Dendritic cell treated with granulocyte-macrophage colony-stimulating factor and Interleukin-4, amounts not matched to agents 40 ng/mL and 50 ng/mL, for 4 days (primary cell): ENCODE results near the gene TSHZ3.

Experiments
- H3K27ac Mint-ChIP-seq: one replicate; pipeline ENCODE4 v1.8.0; 2022; ENCODE audit warnings: mild to moderate bottlenecking, mixed read lengths
- H3K27me3 Mint-ChIP-seq: one replicate; pipeline ENCODE4 v1.8.0; 2022; ENCODE audit warnings: mild to moderate bottlenecking, mixed read lengths
- H3K36me3 Mint-ChIP-seq: one replicate; pipeline ENCODE4 v1.8.0; 2022; ENCODE audit warnings: low read depth, mixed read lengths
- H3K4me1 Mint-ChIP-seq: one replicate; pipeline ENCODE4 v1.8.0; 2022; ENCODE audit warnings: low read depth, mixed read lengths
- H3K4me3 Mint-ChIP-seq: one replicate; pipeline ENCODE4 v1.8.0; 2022; ENCODE audit warnings: mild to moderate bottlenecking, moderate library complexity, mixed read lengths
- H3K9me3 Mint-ChIP-seq: one replicate; pipeline ENCODE4 v1.8.0; 2022; ENCODE audit warnings: mixed read lengths
- intact Hi-C: fragments of 100-400 bp; cut with micrococcal nuclease; formaldehyde crosslinking; loops from one replicate; pipeline ENCODE4 v1.15.0; 2022

The TSHZ3 gene

GRCh38 chr19:31272583-31273106 lies 76.6 kb downstream of the TSHZ3 start:
- peaks cover 22% of the 10 kb centered on the region for H3K36me3 Mint-ChIP-seq
- H3K4me3 Mint-ChIP-seq = no peak overlapping the region
- H3K4me1 Mint-ChIP-seq = peaks cover 9% of the 10 kb centered on the region
- H3K27ac Mint-ChIP-seq = no peak overlapping the region
- intact Hi-C loops = no loop called here
- H3K9me3 Mint-ChIP-seq = no peaks in the 10 kb centered on the region
- H3K27me3 Mint-ChIP-seq = no peaks in the 10 kb centered on the region

- no peaks in the 10 kb centered on the region for H3K9me3 Mint-ChIP-seq
- H3K4me3 Mint-ChIP-seq = no peak overlapping the region
- intact Hi-C loops = no loop called here
- H3K4me1 Mint-ChIP-seq = peaks cover 9% of the 10 kb centered on the region
- no peak overlapping the region for H3K27ac Mint-ChIP-seq
- H3K27me3 Mint-ChIP-seq = no peaks in the 10 kb centered on the region
- peaks cover 9% of the 10 kb centered on the region for H3K36me3 Mint-ChIP-seq
These were observed 77.8 kb downstream of the TSHZ3 start for GRCh38 chr19:31271306-31271911.

DNA sequence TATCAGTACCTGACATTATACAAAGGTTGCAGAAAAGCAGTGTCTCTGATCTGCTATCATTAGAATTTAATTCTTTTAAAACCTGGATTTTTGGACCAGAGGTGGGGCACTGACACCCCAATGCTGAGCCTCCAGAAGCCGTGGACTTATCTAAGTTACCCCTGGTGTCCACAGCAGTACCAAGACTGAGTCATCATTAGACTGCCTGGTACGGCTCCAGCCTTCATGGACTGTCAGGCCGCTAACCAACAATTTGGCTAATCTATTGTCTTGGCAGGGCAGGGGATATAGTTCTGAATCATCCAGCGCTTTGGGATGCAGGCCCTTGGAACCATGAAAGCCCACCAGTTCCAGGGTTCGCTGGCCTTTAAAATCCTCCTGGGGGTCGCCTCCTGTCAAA lies 78.3 kb downstream of the TSHZ3 start:
- intact Hi-C loops = no loop called here
- Mint-ChIP-seq H3K27me3 (no peaks in the 10 kb centered on the region), H3K4me3 (no peak overlapping the region), H3K9me3 (no peaks in the 10 kb centered on the region), H3K4me1 (peaks cover 9% of the 10 kb centered on the region), H3K36me3 (peaks cover 9% of the 10 kb centered on the region), H3K27ac (no peak overlapping the region)

GRCh38 chr19:31269425-31270127 lies 79.7 kb downstream of the TSHZ3 start:
- Mint-ChIP-seq H3K4me1 (peaks cover 2% of the 10 kb centered on the region), H3K27me3 (no peaks in the 10 kb centered on the region)
- intact Hi-C loops = no loop called here

GRCh38 chr19:31268751-31269383 lies 80.4 kb downstream of the TSHZ3 start:
- H3K4me1 Mint-ChIP-seq = no peaks in the 10 kb centered on the region

More at GRCh38 chr19:31269425-31270127, 79.7 kb downstream of the TSHZ3 start:
- no peak overlapping the region for H3K4me3 Mint-ChIP-seq
- peaks cover 9% of the 10 kb centered on the region for H3K36me3 Mint-ChIP-seq
- no peaks in the 10 kb centered on the region for H3K9me3 Mint-ChIP-seq
- no peak overlapping the region for H3K27ac Mint-ChIP-seq

DNA sequence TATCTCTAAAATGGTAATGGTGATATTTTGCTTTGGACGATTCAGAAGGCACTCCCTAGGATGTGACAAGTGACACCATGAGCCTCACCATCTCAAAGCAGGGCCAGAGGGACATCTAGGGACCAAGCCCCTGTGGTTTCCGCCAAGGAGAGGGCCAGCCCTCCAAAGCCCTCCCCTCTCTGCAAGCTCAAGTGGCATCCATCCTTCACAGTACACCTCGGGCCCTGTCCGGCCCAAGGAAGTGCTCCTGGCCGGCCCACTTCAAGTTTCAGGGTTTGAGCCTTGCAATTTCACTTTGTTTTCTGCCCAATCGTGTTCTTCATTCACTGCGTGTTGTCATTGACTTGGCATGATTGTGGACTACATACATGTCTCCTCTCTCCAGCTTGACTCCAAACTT lies 82.5 kb downstream of the TSHZ3 start:
- Mint-ChIP-seq H3K4me1 (peaks cover 3% of the 10 kb centered on the region), H3K27ac (no peak overlapping the region), H3K4me3 (no peak overlapping the region), H3K9me3 (no peaks in the 10 kb centered on the region), H3K36me3 (no peaks in the 10 kb centered on the region), H3K27me3 (peaks cover 10% of the 10 kb centered on the region)
- intact Hi-C loops = no loop called here

More at GRCh38 chr19:31268751-31269383, 80.4 kb downstream of the TSHZ3 start:
- H3K4me3 Mint-ChIP-seq = no peak overlapping the region
- intact Hi-C loops = no loop called here
- no peak overlapping the region for H3K27ac Mint-ChIP-seq
- no peaks in the 10 kb centered on the region for H3K9me3 Mint-ChIP-seq
- peaks cover 9% of the 10 kb centered on the region for H3K36me3 Mint-ChIP-seq
- no peaks in the 10 kb centered on the region for H3K27me3 Mint-ChIP-seq

- H3K27me3 Mint-ChIP-seq = peaks cover 10% of the 10 kb centered on the region
- H3K4me3 Mint-ChIP-seq = no peak overlapping the region
- no peaks in the 10 kb centered on the region for H3K9me3 Mint-ChIP-seq
- no peak overlapping the region for H3K27ac Mint-ChIP-seq
- intact Hi-C loops = no loop called here
- peaks cover 8% of the 10 kb centered on the region for H3K4me1 Mint-ChIP-seq
- no peaks in the 10 kb centered on the region for H3K36me3 Mint-ChIP-seq
These were observed 83.0 kb downstream of the TSHZ3 start for GRCh38 chr19:31266196-31266595.

GRCh38 chr19:31264041-31264778 lies 85.0 kb downstream of the TSHZ3 start:
- Mint-ChIP-seq H3K36me3 (no peaks in the 10 kb centered on the region), H3K9me3 (no peaks in the 10 kb centered on the region), H3K27me3 (peaks cover 15% of the 10 kb centered on the region), H3K4me3 (no peak overlapping the region), H3K4me1 (peaks cover 11% of the 10 kb centered on the region), H3K27ac (no peak overlapping the region)
- intact Hi-C loops = loop anchor here (5.0 kb wide), 1 partner anchor 93 kb away; no protein-coding TSS in a partner anchor

GRCh38 chr19:31263328-31263727 lies 85.9 kb downstream of the TSHZ3 start:
- Mint-ChIP-seq H3K9me3 (no peaks in the 10 kb centered on the region), H3K36me3 (no peaks in the 10 kb centered on the region), H3K27me3 (peaks cover 15% of the 10 kb centered on the region), H3K4me3 (no peak overlapping the region), H3K4me1 (peaks cover 11% of the 10 kb centered on the region), H3K27ac (no peak overlapping the region)
- intact Hi-C loops = loop anchor here (5.0 kb wide), 1 partner anchor 94 kb away; no protein-coding TSS in a partner anchor

DNA sequence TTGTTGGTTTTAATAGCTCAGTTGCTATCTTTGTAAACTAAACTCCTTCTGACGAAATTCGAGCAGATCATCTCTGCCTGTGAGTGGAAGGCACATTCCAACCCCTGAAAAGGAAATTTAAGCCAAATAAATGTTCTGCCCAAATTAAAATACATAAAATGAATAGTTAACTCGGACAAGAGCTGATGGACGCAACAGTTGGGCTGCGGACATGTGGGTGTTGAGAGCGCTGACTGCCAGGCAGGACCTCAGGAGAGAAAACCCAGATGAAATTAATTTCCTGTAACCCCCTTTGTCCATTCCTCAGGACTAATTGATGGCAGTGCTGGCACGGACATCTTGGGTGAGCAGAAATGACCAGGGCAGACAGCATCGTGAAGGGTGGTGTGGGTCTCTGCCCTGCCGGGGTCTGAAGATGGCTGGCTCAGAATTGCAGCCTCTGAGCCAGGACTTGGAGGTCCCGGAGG lies 86.5 kb downstream of the TSHZ3 start:
- no peak overlapping the region for H3K4me3 Mint-ChIP-seq
- H3K4me1 Mint-ChIP-seq = peaks cover 13% of the 10 kb centered on the region

DNA sequence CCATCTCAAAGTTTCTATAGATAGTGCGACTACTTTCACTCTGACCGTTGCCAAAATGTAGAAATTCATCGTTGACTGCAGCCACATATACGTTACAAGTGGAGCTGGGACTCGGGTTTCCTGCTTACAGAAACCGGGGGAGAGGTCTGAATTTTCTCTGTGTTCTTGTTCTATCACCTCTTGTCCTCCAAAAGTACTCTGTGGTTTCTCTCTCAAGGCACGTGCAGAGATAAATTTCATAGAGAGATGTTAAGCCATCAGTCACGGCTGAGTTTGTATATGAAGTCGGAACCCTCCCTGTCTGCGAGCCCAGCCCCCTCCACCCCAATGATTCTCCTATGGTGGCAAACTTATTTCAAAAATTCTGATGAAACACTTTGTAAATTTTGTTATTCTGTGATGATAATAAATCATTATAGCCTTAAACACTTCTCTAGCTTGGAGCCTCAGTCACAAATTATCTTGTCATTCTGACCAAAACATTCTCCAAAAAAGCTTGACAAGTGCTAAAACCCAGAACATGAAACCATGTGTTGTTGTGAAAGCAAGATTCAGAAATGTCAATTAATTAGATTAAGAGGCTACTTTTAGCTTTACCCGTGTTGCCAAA lies 87.5 kb downstream of the TSHZ3 start:
- intact Hi-C loops = loop anchor here (5.0 kb wide), 1 partner anchor 96 kb away; no protein-coding TSS in a partner anchor
- Mint-ChIP-seq H3K4me1 (peaks cover 24% of the 10 kb centered on the region), H3K36me3 (no peaks in the 10 kb centered on the region), H3K27ac (no peak overlapping the region), H3K9me3 (no peaks in the 10 kb centered on the region), H3K4me3 (no peak overlapping the region), H3K27me3 (peaks cover 19% of the 10 kb centered on the region)

More for the DNA sequence above, 86.5 kb downstream of the TSHZ3 start:
- no peak overlapping the region for H3K27ac Mint-ChIP-seq
- no peaks in the 10 kb centered on the region for H3K9me3 Mint-ChIP-seq
- H3K36me3 Mint-ChIP-seq = no peaks in the 10 kb centered on the region
- intact Hi-C loops = loop anchor here (5.0 kb wide), 1 partner anchor 95 kb away; no protein-coding TSS in a partner anchor
- H3K27me3 Mint-ChIP-seq = peaks cover 15% of the 10 kb centered on the region

- H3K27me3 Mint-ChIP-seq = peaks cover 19% of the 10 kb centered on the region
- peaks cover 30% of the 10 kb centered on the region for H3K4me1 Mint-ChIP-seq
- H3K4me3 Mint-ChIP-seq = no peak overlapping the region
- intact Hi-C loops = loop anchor here (5.0 kb wide), 1 partner anchor 96 kb away; no protein-coding TSS in a partner anchor
- no peak overlapping the region for H3K27ac Mint-ChIP-seq
- H3K9me3 Mint-ChIP-seq = no peaks in the 10 kb centered on the region
- H3K36me3 Mint-ChIP-seq = no peaks in the 10 kb centered on the region
These were observed 88.1 kb downstream of the TSHZ3 start for GRCh38 chr19:31261019-31261602.
